ENCODE results near the gene PRKCA. TPM values are rescaled to one million over a fixed set of nuclear protein-coding genes. Genes with fewer than 3 reads are reported as not detected.

Gene PRKCA
- total and polyA plus RNA-seq, 2 donors (not counting 3 experiments of a cell fraction or from before 2014, with no cell fraction given): 7.5 to 34.2 TPM

- H4K20me1 ChIP-seq (replicated peaks; ENCODE audit: control insufficient read depth, extremely low read depth, insufficient read depth, low read length): no peaks in the 10 kb centered on the region
- DNase-seq (ENCODE audit: low read depth, low spot score): no peak
- intact Hi-C loops (cut with micrococcal nuclease): no loop called here
- no peak overlapping the region for H3K9ac ChIP-seq (replicated peaks; ENCODE audit: extremely low read depth, insufficient read depth, low read length)
- no peak overlapping the region for H2AFZ ChIP-seq (ENCODE audit: low read depth, low read length)
- H3K36me3 ChIP-seq (ENCODE audit: control insufficient read depth in 2 of 2, extremely low read depth in 1 of 2, insufficient read depth in 2 of 2, low read length in 2 of 2): peaks cover 0 to 2% of the 10 kb centered on the region in 2 experiments
- dilution Hi-C loops (cut with MboI; ENCODE audit: extremely low pct_ligation_motif_present, low sequenced_read_pairs): no loop called here
- H3K79me2 ChIP-seq (ENCODE audit: control insufficient read depth, insufficient read depth, low read length): peaks cover 7% of the 10 kb centered on the region
- H3K9me3 ChIP-seq (replicated peaks; ENCODE audit: control insufficient read depth, insufficient read depth, low read length): no peaks in the 10 kb centered on the region
- TF ChIP-seq FOS (IDR thresholded peaks at IDR 0.05; ENCODE audit: borderline replicate concordance, insufficient read depth, low read length): no peak
- TF ChIP-seq MYC (IDR thresholded peaks at IDR 0.05; ENCODE audit: low read depth, low read length): no peak
- TF ChIP-seq, protein P1, sequence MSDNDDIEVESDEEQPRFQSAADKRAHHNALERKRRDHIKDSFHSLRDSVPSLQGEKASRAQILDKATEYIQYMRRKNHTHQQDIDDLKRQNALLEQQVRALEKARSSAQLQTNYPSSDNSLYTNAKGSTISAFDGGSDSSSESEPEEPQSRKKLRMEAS (IDR thresholded peaks at IDR 0.05; ENCODE audit: insufficient read depth, insufficient read length): no peak
- TF ChIP-seq CTCF (IDR thresholded peaks at IDR 0.05; ENCODE audit: extremely low read depth in 1 of 2, insufficient read depth in 1 of 2, low read depth in 1 of 2, low read length in 2 of 2): no peak
- no peak for TF ChIP-seq JUN (IDR thresholded peaks at IDR 0.05; ENCODE audit: borderline replicate concordance, insufficient read depth, insufficient read length, low read depth)
- TF ChIP-seq EZH2 (IDR thresholded peaks at IDR 0.05; ENCODE audit: borderline replicate concordance, low read depth, low read length, severe bottlenecking): no peak
- TF ChIP-seq POLR2A (IDR thresholded peaks at IDR 0.05; ENCODE audit: low read depth, low read length): no peak
- TF ChIP-seq POLR2AphosphoS5 (IDR thresholded peaks at IDR 0.05; ENCODE audit: insufficient read depth, low read depth, low read length): no peak
- no peak for TF ChIP-seq GATA2 (IDR thresholded peaks at IDR 0.05; ENCODE audit: insufficient read depth, insufficient read length, low read depth, low read length)
- no peak overlapping the region for H3K4me2 ChIP-seq (ENCODE audit: insufficient read depth, low read length)
- H3K9me1 ChIP-seq (replicated peaks; ENCODE audit: control insufficient read depth, extremely low read depth, insufficient read depth, low read length): no peaks in the 10 kb centered on the region
- no peak overlapping the region for H3K4me3 ChIP-seq (replicated peaks in 1 of 3; ENCODE audit: insufficient read depth in 1 of 3, low read depth in 1 of 3, low read length in 3 of 3)
- ChIA-PET CTCF (no interaction called here), POLR2A (no interaction called here)
- no TSS peak for BruUV-seq (replicated peaks)
- H3K27me3 ChIP-seq (ENCODE audit: control insufficient read depth in 2 of 2, insufficient read depth in 2 of 2, low read length in 2 of 2): no peaks in the 10 kb centered on the region
- FAIRE-seq: no peak
- H3K4me1 ChIP-seq (ENCODE audit: control insufficient read depth, extremely low read depth, insufficient read depth, low read length): no peaks in the 10 kb centered on the region
- H3K27ac ChIP-seq (ENCODE audit: insufficient read depth, low read depth, low read length): no peak overlapping the region
These were observed 85.1 kb downstream of the PRKCA start for GRCh38 chr17:66387392-66387981.

All from endothelial cell of umbilical vein (primary cell).